H9 (cell line): Measurements from ENCODE around the gene KCNIP3. TPM values are rescaled to one million over a fixed set of nuclear protein-coding genes. Genes with fewer than 3 reads are reported as not detected.

Experiments used
- DNase-seq: peaks from one replicate; pipeline ENCODE4 v3.0.0-alpha.2; 2017
- H2AFZ ChIP-seq: one replicate; pipeline ENCODE4 v1.6.1; 2013; ENCODE audit warnings: mild to moderate bottlenecking, low read length, control low read depth, moderate library complexity
- H2AK5ac ChIP-seq: 2 replicates; pipeline ENCODE4 v1.6.1; 2013; ENCODE audit warnings: low read length, control low read depth, mixed read lengths; ENCODE audit not compliant: insufficient read length
- H2BK120ac ChIP-seq: one replicate; pipeline ENCODE4 v1.6.1; 2013; ENCODE audit warnings: low read depth, mild to moderate bottlenecking, low read length, control low read depth, inconsistent platforms; ENCODE audit not compliant: poor library complexity, severe bottlenecking
- H2BK12ac ChIP-seq: 2 replicates; pipeline ENCODE4 v1.6.1; 2013; ENCODE audit warnings: low read length, control low read depth, mixed read lengths, low read depth; ENCODE audit not compliant: insufficient read length
- H2BK15ac ChIP-seq: 2 replicates; pipeline ENCODE4 v1.6.1; 2013; ENCODE audit warnings: low read depth, low read length, control low read depth
- H2BK20ac ChIP-seq: one replicate; pipeline ENCODE4 v1.6.1; 2013; ENCODE audit warnings: low read depth, mild to moderate bottlenecking, low read length, control low read depth, inconsistent platforms; ENCODE audit not compliant: poor library complexity, severe bottlenecking
- H2BK5ac ChIP-seq: 2 replicates; pipeline ENCODE4 v1.6.1; 2013; ENCODE audit warnings: low read length, control low read depth, mixed read lengths; ENCODE audit not compliant: insufficient read length
- H3K14ac ChIP-seq: 2 replicates; pipeline ENCODE4 v1.6.1; 2013; ENCODE audit warnings: low read length, control low read depth; ENCODE audit not compliant: insufficient read depth
- H3K18ac ChIP-seq: 2 replicates; pipeline ENCODE4 v1.6.1; 2013; ENCODE audit warnings: low read depth, mild to moderate bottlenecking, mixed read lengths, low read length, control low read depth; ENCODE audit not compliant: insufficient read length
- H3K23ac ChIP-seq: 2 replicates; pipeline ENCODE4 v1.6.1; 2013; ENCODE audit warnings: low read length, control low read depth, mixed read lengths, low read depth; ENCODE audit not compliant: insufficient read length
- H3K23me2 ChIP-seq: 2 replicates; pipeline ENCODE4 v1.6.1; 2013; ENCODE audit warnings: low read depth, mild to moderate bottlenecking, mixed read lengths, low read length, control low read depth; ENCODE audit not compliant: insufficient read length, poor library complexity, severe bottlenecking
- H3K27ac ChIP-seq: 2 replicates; pipeline ENCODE4 v1.5.1; 2013; ENCODE audit warnings: low read length, control low read depth, mixed read lengths, low read depth; ENCODE audit not compliant: insufficient read length
- H3K27me3 ChIP-seq: 2 replicates; pipeline ENCODE4 v1.6.1; 2013; ENCODE audit warnings: low read length, control low read depth, inconsistent platforms; ENCODE audit not compliant: insufficient read depth
- H3K4ac ChIP-seq: 2 replicates; pipeline ENCODE4 v1.6.1; 2013; ENCODE audit warnings: low read depth, mild to moderate bottlenecking, control low read depth, inconsistent platforms, low read length, moderate library complexity
- H3K4me1 ChIP-seq: 2 replicates; pipeline ENCODE4 v1.6.1; 2013; ENCODE audit warnings: low read length, control low read depth, inconsistent platforms; ENCODE audit not compliant: insufficient read depth
- H3K4me2 ChIP-seq: 2 replicates; pipeline ENCODE4 v1.6.1; 2013; ENCODE audit warnings: low read length, control low read depth, mixed read lengths; ENCODE audit not compliant: insufficient read length, insufficient read depth
- H3K56ac ChIP-seq: 2 replicates; pipeline ENCODE4 v1.6.1; 2013; ENCODE audit warnings: low read depth, mild to moderate bottlenecking, mixed read lengths, low read length, control low read depth; ENCODE audit not compliant: insufficient read length
- H3K79me1 ChIP-seq: 2 replicates; pipeline ENCODE4 v1.6.1; 2013; ENCODE audit warnings: low read depth, mild to moderate bottlenecking, moderate library complexity, low read length, control low read depth, inconsistent platforms; ENCODE audit not compliant: insufficient read depth, poor library complexity, severe bottlenecking
- H3K79me2 ChIP-seq: 2 replicates; pipeline ENCODE4 v1.6.1; 2013; ENCODE audit warnings: low read length, control low read depth, inconsistent platforms; ENCODE audit not compliant: insufficient read depth
- H3K9ac ChIP-seq: 2 replicates; pipeline ENCODE4 v1.6.1; 2013; ENCODE audit warnings: low read length, control low read depth, mixed read lengths; ENCODE audit not compliant: insufficient read length; ENCODE audit errors: extremely low read depth
- H3K9me3 ChIP-seq: one replicate; pipeline ENCODE4 v1.6.1; 2013; ENCODE audit warnings: low read depth, low read length, inconsistent platforms; ENCODE audit not compliant: control insufficient read depth
- H3T11ph ChIP-seq: one replicate; pipeline ENCODE4 v1.6.1; 2013; ENCODE audit warnings: mild to moderate bottlenecking, low read length, control low read depth, inconsistent platforms
- H4K20me1 ChIP-seq: one replicate; pipeline ENCODE4 v1.6.1; 2013; ENCODE audit not compliant: control insufficient read depth, insufficient read length, insufficient read depth
- H4K5ac ChIP-seq: 2 replicates; pipeline ENCODE4 v1.6.1; 2013; ENCODE audit warnings: low read depth, mild to moderate bottlenecking, mixed read lengths, low read length, control low read depth; ENCODE audit not compliant: insufficient read length
- H4K8ac ChIP-seq: replicated peaks from 2 replicates; pipeline ENCODE4 v1.6.1; 2013; ENCODE audit warnings: low read length, control low read depth, mixed read lengths, low read depth; ENCODE audit not compliant: insufficient read length
- H4K91ac ChIP-seq: 2 replicates; pipeline ENCODE4 v1.6.1; 2013; ENCODE audit warnings: low read depth, mild to moderate bottlenecking, moderate library complexity, mixed read lengths, low read length, control low read depth; ENCODE audit not compliant: insufficient read length
- H3K27ac Mint-ChIP-seq, 3 experiments: 2 replicates in 2 of 3; 3 replicates in 1 of 3; pipeline ENCODE4 v1.8.0; 2020 to 2021; ENCODE audit warnings: mixed read lengths in 3 of 3, mild to moderate bottlenecking in 1 of 3, moderate library complexity in 1 of 3
- H3K27me3 Mint-ChIP-seq: 2 replicates; pipeline ENCODE4 v1.8.0; 2021; ENCODE audit warnings: low read depth, mild to moderate bottlenecking, moderate library complexity, mixed read lengths
- H3K36me3 Mint-ChIP-seq, 3 experiments: 2 replicates in 2 of 3; 3 replicates in 1 of 3; pipeline ENCODE4 v1.8.0; 2020 to 2021; ENCODE audit warnings: low read depth in 3 of 3, mixed read lengths in 3 of 3; ENCODE audit not compliant: insufficient read depth in 1 of 3
- H3K4me1 Mint-ChIP-seq, 2 experiments: 2 replicates each; pipeline ENCODE4 v1.8.0; 2020; ENCODE audit warnings: mixed read lengths in 2 of 2
- H3K4me3 Mint-ChIP-seq, 2 experiments: 2 replicates in 1 of 2; 3 replicates in 1 of 2; pipeline ENCODE4 v1.8.0; 2020 to 2021; ENCODE audit warnings: mild to moderate bottlenecking in 2 of 2, mixed read lengths in 2 of 2, moderate library complexity in 1 of 2
- H3K9me3 Mint-ChIP-seq, 2 experiments: 2 replicates in 1 of 2; 3 replicates in 1 of 2; pipeline ENCODE4 v1.8.0; 2020; ENCODE audit warnings: mild to moderate bottlenecking in 2 of 2, mixed read lengths in 2 of 2, moderate library complexity in 1 of 2
- CTCF ChIP-seq: fragments of 200-600 bp; sonication (generic); conservative IDR thresholded peaks from 3 replicates; pipeline ENCODE4 v1.8.0; 2021; ENCODE audit warnings: antibody characterized with exemption, mild to moderate bottlenecking
- WGBS: extraction: QIAGEN DNeasy Blood & Tissue Kit; methylation state at CpG from one replicate; pipeline ENCODE4 v1.1.7; 2013; ENCODE audit warnings: missing lambda C conversion rate, low lambda C conversion rate, mixed read lengths; ENCODE audit not compliant: insufficient read length; ENCODE audit errors: extremely low coverage; 5-methylcytosine and 5-hydroxymethylcytosine counted together
- total RNA-seq: library from RNA; stranded (reverse); gene quantifications from 2 replicates; pipeline ENCODE4 v1.2.1, GENCODE V29; 2021

Gene KCNIP3
- total RNA-seq, 1 experiment from 2014 or later = 1.5 TPM

- H3K36me3 Mint-ChIP-seq = no peaks in the 10 kb centered on the region
- no peak overlapping the region for H3K4me3 Mint-ChIP-seq
- Histone ChIP-seq H3K4me1 (no peaks in the 10 kb centered on the region), H3K4ac (no peak overlapping the region), H2BK12ac (no peak overlapping the region), H2BK15ac (no peak overlapping the region), H3K23me2 (no peaks in the 10 kb centered on the region), H3K56ac (no peak overlapping the region), H3K9ac (no peak overlapping the region), H4K8ac (no peak overlapping the region), H3K4me2 (no peak overlapping the region), H2BK120ac (no peak overlapping the region), H2AFZ (no peak overlapping the region), H3K79me2 (no peaks in the 10 kb centered on the region), H3K27me3 (no peaks in the 10 kb centered on the region), H3K23ac (no peak overlapping the region), H3K27ac (no peak overlapping the region), H2BK5ac (no peak overlapping the region), H3K9me3 (no peaks in the 10 kb centered on the region), H4K91ac (no peak overlapping the region), H2BK20ac (no peak overlapping the region), H2AK5ac (no peak overlapping the region), H3K18ac (no peak overlapping the region), H3T11ph (no peak overlapping the region), H4K5ac (no peak overlapping the region), H4K20me1 (no peaks in the 10 kb centered on the region), H3K79me1 (no peaks in the 10 kb centered on the region), H3K14ac (no peak overlapping the region)
- H3K9me3 Mint-ChIP-seq = no peaks in the 10 kb centered on the region
- peaks cover 13% of the 10 kb centered on the region for H3K27me3 Mint-ChIP-seq
- WGBS = no CpG with 5 or more reads among the region's 20 CpGs
- no peak overlapping the region for H3K27ac Mint-ChIP-seq
- no peak for TF ChIP-seq CTCF
- peaks cover 7 to 14% of the 10 kb centered on the region in 2 experiments for H3K4me1 Mint-ChIP-seq
- DNase-seq = no peak
Measured at GRCh38 chr2:95382192-95382591, 85.0 kb downstream of the KCNIP3 start.
